ENCODE data around the gene COG8.

Gene COG8

GRCh38 chr16:69378036-69378435, 38.7 kb upstream of the COG8 start:
- TF ChIP-seq CTCF (IDR thresholded peaks at IDR 0.05; ENCODE audit: insufficient read depth, low read depth, low read length, missing control alignments), result no peak
- H3K4me3 ChIP-seq (ENCODE audit: low read length), result no peak overlapping the region

GRCh38 chr16:69376393-69377059, 37.2 kb upstream of the COG8 start:
- no peak overlapping the region for H3K4me3 ChIP-seq (ENCODE audit: low read length)
- DNase-seq (ENCODE audit: low read depth), result no peak
- TF ChIP-seq CTCF (IDR thresholded peaks at IDR 0.05; ENCODE audit: insufficient read depth, low read depth, low read length, missing control alignments), result no peak

More at GRCh38 chr16:69378036-69378435, 38.7 kb upstream of the COG8 start:
- DNase-seq (ENCODE audit: low read depth), result no peak

GRCh38 chr16:69373019-69373418, 33.7 kb upstream of the COG8 start:
- no peak for DNase-seq (ENCODE audit: low read depth)
- no peak overlapping the region for H3K4me3 ChIP-seq (ENCODE audit: low read length)
- no peak for TF ChIP-seq CTCF (IDR thresholded peaks at IDR 0.05; ENCODE audit: insufficient read depth, low read depth, low read length, missing control alignments)

GRCh38 chr16:69371564-69371963, 32.2 kb upstream of the COG8 start:
- DNase-seq (ENCODE audit: low read depth), result no peak
- no peak for TF ChIP-seq CTCF (IDR thresholded peaks at IDR 0.05; ENCODE audit: insufficient read depth, low read depth, low read length, missing control alignments)
- no peak overlapping the region for H3K4me3 ChIP-seq (ENCODE audit: low read length)

GRCh38 chr16:69368866-69369265, 29.5 kb upstream of the COG8 start:
- no peak for TF ChIP-seq CTCF (IDR thresholded peaks at IDR 0.05; ENCODE audit: insufficient read depth, low read depth, low read length, missing control alignments)

GRCh38 chr16:69367980-69368379, 28.6 kb upstream of the COG8 start:
- H3K4me3 ChIP-seq (ENCODE audit: low read length), result no peak overlapping the region
- no peak for TF ChIP-seq CTCF (IDR thresholded peaks at IDR 0.05; ENCODE audit: insufficient read depth, low read depth, low read length, missing control alignments)
- no peak for DNase-seq (ENCODE audit: low read depth)

More at GRCh38 chr16:69368866-69369265, 29.5 kb upstream of the COG8 start:
- H3K4me3 ChIP-seq (ENCODE audit: low read length), result no peak overlapping the region
- no peak for DNase-seq (ENCODE audit: low read depth)

- no peak for DNase-seq (ENCODE audit: low read depth)
- TF ChIP-seq CTCF (IDR thresholded peaks at IDR 0.05; ENCODE audit: insufficient read depth, low read depth, low read length, missing control alignments), result no peak
- H3K4me3 ChIP-seq (ENCODE audit: low read length), result no peak overlapping the region
These were observed 27.1 kb upstream of the COG8 start for GRCh38 chr16:69366431-69366830.

Measured in epithelial cell of esophagus (primary cell).